GM13976 (cell line): ENCODE measurements around the gene MAX.

Experiments used
- DNase-seq: peaks from one replicate; pipeline ENCODE4 v3.0.0; 2012; ENCODE audit warnings: low spot score
- in situ Hi-C: fragments of 300-500 bp; cut with MboI; formaldehyde crosslinking; loops from one replicate; pipeline ENCODE4 v1.12.0; 2022; ENCODE audit warnings: low sequenced_read_pairs, mixed read lengths, inconsistent platforms; ENCODE audit not compliant: unreplicated experiment
- TF ChIP-seq, protein P1 (sequence below): IDR thresholded peaks from 2 replicates; pipeline ENCODE4 v1.5.1; 2012; ENCODE audit warnings: borderline replicate concordance, mild to moderate bottlenecking; ENCODE audit not compliant: insufficient read depth; ENCODE audit errors: extremely low read depth, missing control alignments, control extremely low read depth

Gene MAX

DNA sequence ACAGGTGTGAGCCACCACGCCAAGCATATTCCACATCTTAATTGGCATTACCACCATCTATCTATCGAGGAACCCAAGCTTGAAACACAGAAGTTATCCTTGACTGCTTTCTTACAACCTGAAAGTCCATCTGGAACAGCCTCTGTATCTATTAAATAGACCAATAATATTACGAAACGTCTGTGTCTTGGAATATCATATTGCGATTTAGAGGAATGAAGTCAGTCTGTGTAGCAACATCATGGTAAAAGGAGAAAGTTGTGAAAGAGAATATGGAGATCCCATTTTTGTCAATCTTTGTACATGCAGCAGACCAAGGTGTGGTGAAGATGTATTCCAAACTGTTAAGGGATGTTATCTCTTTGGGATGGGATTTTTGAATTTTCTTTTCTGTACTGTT lies 25.8 kb upstream of the MAX start:
- no peak for DNase-seq
- TF ChIP-seq, protein P1, sequence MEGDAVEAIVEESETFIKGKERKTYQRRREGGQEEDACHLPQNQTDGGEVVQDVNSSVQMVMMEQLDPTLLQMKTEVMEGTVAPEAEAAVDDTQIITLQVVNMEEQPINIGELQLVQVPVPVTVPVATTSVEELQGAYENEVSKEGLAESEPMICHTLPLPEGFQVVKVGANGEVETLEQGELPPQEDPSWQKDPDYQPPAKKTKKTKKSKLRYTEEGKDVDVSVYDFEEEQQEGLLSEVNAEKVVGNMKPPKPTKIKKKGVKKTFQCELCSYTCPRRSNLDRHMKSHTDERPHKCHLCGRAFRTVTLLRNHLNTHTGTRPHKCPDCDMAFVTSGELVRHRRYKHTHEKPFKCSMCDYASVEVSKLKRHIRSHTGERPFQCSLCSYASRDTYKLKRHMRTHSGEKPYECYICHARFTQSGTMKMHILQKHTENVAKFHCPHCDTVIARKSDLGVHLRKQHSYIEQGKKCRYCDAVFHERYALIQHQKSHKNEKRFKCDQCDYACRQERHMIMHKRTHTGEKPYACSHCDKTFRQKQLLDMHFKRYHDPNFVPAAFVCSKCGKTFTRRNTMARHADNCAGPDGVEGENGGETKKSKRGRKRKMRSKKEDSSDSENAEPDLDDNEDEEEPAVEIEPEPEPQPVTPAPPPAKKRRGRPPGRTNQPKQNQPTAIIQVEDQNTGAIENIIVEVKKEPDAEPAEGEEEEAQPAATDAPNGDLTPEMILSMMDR = no peak
- in situ Hi-C loops = no loop called here

DNA sequence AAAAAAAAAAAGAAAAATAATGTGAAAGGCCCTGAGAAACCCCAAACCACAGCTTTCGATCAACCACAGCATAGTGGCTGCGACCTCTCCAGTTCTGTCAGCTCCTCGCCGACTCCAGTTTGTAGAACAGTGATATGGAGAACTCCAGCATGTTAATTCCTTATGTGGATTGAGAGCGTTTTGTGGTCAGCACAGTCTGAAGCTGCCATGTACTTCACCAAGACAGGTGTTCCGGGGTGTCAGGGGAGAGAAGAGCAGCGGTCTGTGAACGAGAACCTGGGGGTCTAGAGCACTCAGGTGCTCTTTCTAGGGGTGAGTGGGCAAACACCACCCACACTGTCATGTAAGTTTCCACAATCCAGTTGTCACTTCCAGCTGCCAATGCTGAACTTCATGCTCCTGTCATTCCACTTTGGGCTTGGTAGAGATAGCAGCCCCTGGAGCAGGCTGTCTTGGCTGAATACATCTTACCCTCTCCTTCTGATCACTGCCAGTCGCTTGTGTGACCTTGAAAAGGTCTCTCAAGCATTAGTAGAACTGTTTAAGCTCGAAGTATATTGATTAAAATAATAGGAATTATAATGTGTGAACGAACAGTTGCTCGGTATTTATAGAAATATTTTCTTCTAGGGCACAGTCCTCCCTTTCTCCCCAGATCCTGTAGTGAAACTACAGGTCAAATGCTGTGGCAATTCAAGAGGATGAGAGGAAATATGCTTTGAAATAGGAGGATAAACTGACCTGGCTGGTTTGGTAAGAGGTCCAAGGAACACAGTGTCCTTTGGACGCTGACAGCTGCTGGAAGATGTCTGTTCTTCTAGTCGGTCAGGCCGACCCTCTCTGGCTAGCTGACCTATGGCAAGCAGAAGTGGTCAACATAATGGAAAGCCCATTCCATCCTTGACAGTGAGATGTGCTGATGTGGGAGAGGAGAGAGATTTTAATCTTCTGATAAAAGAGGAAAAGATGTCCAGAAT lies 15.7 kb upstream of the MAX start:
- TF ChIP-seq, protein P1 = no peak
- DNase-seq = no peak
- in situ Hi-C loops = no loop called here

DNA sequence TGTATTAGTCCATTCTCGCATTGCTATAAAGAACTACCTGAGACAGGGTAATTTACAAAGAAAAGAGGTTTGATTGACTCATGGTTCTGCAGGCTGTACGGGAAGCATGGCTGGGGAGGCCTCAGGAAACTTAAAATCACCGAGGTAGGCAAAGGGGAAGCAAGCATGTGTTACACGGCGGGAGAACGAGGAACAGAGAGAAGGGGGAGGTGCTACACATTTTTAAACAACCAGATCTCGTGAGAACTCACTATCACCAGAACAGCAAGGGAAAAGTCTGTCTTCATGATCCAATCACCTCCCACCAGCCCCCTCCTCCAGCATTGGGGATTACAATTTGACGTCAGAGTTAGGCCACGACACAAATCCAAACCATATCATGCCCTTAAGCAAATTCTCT lies 13.3 kb upstream of the MAX start:
- TF ChIP-seq, protein P1 = no peak
- in situ Hi-C loops = no loop called here
- DNase-seq = no peak

DNA sequence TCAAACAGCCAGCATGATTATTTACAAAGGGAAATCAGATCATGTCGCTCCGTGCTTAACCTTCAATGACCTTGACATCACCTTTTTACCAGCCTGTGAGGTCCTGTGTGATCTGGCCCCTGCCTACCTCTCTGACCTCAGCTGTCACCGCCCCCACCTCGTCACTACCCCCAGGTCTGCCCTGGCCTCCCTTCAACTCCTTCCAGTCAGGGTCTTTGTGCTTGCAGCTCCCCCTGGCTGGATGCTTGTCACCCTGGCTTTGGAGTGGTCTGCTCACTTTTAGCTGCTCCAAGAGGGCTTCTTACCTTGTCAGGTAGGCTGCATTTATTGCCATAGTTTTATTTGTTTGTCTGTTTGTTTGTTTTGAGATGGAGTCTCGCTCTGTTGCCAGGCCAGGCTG lies 8.2 kb upstream of the MAX start:
- DNase-seq = no peak
- in situ Hi-C loops = no loop called here
- TF ChIP-seq, protein P1 = no peak

DNA sequence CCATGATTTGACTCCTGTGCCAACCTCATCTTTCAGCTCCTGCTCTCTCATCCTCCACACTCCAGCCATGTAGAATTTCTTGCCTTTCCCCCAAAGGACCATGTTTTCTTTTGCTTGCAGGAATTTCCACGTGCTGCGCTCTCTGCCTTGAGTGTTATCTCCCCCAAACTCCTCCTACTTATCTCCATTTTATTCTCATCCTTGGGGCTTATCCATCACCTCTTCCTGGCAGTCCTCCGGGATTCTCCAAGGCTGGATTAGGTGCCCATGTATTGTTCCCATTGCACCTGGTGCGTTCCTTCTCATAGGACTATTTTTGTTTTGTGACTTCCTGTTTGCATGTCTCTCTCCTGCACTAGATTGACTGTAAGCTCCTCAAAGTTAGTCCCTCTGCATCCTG lies 7.0 kb upstream of the MAX start:
- TF ChIP-seq, protein P1 = no peak
- in situ Hi-C loops = no loop called here
- no peak for DNase-seq

DNA sequence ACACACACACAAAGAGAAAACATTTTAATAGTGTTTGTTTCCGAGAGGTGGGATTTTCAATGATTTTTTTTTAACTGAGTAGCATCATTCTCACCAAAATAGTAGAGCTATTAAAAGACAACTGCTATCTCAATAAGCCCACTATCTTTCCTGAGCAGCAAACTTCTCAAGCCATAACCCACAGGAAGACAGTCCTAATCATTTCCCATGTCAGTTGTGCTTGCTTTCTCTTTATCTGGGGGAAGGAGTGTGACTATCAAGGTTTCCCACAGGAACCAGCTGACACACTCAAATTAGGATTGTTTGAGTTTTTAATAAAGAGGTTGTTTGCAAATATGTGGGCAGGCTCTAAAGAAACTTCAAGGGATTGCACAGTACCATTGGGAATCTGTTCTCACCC lies 4.9 kb upstream of the MAX start:
- in situ Hi-C loops = no loop called here
- TF ChIP-seq, protein P1 = no peak
- DNase-seq = no peak
